Activated CD8-positive, alpha-beta memory T cell treated with anti-CD3 and anti-CD28 coated beads, Interleukin-2, amount 50 U/mL, for 1 hour (primary cell): ENCODE measurements around the gene MDH2.
"Not testable (repeated sequence)": the region's sequence is repeated elsewhere in the genome, so short reads cannot be mapped to it uniquely, and the experiment has no call there.

Source experiments
- DNase-seq: peaks from one replicate; pipeline ENCODE4 v3.0.0-alpha.2; 2020; ENCODE audit errors: extremely low read depth

The MDH2 gene, protein sequence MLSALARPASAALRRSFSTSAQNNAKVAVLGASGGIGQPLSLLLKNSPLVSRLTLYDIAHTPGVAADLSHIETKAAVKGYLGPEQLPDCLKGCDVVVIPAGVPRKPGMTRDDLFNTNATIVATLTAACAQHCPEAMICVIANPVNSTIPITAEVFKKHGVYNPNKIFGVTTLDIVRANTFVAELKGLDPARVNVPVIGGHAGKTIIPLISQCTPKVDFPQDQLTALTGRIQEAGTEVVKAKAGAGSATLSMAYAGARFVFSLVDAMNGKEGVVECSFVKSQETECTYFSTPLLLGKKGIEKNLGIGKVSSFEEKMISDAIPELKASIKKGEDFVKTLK

DNA sequence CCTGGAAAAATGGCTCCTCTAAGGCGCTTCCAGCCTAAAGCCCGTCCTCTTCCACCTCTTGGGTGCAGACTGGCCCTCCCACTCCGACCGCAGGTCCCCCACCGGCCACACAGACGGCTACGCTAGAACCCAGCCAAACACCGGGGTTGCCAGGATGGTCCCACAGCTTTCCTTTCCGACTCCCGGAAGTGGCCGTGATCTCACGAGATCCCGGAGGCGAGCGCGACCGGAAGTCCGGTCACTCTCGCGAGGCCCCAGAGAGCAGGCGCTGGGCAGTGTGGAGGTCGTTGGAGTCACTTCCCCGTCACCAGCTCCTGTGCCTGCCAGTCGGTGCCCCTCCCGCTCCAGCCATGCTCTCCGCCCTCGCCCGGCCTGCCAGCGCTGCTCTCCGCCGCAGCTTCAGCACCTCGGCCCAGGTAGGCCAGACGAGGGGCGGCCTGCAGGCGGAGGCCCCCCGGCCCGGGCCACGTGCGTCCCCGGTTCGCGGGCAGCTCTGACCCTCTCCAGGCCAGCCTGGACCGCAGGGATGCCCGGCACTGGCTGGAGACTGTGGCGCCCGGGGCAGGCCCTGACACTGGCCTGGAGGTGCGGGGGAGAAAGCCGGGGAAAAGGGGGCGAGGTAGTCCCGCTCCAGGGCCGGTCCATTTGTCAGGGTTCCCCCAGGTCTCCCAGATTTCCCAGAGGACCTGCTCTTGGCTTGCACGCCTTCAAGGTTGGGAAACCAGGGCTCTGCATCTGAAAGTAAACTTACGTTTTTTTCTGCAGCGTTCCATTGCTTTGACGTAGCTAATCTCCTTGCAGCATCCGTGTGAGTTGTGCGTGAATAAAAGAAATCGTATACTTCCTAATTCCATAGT is at the start of gene MDH2, which contains the start of gene STYXL1:
TSS of gene MDH2 (plus strand) at position 296 of the 857 bp plus-strand sequence. CDS start at position 351, 55 bp downstream.
TSS of gene STYXL1 (minus strand) at position 190 of the 857 bp plus-strand sequence. CDS start 17,477 bp downstream, outside the sequence.
- DNase-seq: peak; percentile 65

DNA sequence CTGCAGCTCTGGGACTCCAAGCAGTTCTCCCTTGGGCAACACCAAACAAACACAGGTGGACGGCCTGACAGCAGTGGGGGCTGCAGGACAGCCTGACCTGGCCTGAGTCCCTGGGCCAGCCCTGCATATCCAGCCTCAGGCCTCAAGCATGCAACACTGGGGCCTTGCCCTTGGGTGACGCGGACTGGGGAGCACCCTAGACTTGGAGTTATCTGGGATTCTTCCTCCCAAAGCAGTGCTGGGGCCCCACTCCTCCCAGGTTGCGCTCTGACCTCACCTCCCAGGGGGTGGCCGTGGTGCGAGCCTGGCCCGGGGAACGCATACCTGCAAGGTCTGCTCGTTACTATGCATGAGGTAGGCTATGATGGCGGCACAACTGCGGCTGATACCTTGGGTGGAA is 47.3 kb upstream of the MDH2 start:
- no peak for DNase-seq

DNA sequence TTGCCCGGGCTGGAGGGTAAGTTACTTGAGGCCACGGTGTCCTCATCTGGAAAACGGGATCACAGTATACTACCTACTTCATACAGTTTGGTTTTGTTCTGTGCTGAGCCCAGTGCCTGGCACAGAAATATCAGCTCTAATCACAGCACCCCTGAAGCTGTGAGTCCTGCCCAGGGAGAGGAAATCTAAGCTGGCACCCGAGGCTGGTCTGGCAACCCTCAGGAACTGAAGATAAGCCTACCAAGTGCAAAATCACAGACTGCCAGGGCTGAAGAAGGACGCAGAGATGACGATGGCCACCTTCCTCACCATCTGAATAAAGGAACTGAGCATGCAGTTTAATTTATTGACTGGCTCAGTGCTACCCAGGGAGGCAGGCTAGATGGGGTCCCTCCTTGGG is 45.8 kb upstream of the MDH2 start:
- DNase-seq: no peak

DNA sequence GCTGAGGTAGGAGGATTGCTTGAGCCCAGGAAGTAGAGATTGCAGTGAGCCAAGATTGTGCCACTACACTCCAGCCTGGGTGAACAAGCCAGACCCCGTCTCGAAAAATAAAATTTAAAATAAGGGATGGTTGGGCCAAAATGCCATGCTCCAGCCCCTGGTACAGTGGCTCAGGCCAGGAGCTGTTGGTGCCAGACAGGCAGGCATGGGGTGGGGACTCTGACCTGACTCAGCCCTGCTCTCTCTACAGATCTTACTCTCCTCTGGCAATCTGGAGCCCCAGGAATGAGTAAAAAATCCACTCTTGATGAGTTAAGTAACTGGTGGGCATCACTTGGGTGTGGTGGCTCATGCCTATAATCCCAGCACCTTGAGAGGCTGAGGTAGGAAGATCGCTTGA is 45.1 kb upstream of the MDH2 start:
- no peak for DNase-seq

DNA sequence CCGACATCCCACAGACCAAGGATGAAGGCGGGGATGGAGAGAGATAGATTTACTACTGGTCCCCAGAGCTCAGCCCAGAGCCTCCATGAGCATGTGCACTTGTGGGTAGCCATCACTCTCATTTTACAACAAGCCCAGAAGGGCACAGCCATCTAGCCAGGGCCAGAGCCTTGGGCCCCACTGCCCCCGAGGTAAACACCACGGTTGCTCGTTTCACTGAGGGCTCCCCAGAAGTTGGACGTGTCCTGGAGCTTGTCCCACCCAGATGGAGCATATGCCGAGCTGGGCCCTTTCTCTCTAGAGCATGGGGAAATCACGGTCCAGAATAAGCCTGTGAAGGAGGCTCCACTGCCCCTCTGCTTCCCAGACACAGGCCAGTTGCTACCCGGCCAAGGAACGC is 44.6 kb upstream of the MDH2 start:
- no peak for DNase-seq

DNA sequence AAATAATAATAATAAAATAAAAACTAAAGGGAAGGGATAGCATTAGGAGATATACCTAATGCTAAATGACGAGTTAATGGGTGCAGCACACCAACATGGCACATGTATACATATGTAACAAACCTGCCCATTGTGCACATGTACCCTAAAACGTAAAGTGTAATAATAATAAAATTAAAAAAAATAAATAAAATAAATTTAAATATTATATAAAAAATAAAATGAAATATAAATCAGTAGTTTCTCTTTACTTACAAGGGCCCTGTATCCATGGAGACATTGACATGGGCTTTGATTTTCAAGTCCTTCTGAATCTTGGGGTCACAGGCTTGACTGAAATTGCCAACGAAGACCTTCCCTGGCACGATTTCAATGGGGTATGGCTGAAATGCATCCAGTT is 42.9 kb upstream of the MDH2 start:
- DNase-seq: not testable (repeated sequence)

DNA sequence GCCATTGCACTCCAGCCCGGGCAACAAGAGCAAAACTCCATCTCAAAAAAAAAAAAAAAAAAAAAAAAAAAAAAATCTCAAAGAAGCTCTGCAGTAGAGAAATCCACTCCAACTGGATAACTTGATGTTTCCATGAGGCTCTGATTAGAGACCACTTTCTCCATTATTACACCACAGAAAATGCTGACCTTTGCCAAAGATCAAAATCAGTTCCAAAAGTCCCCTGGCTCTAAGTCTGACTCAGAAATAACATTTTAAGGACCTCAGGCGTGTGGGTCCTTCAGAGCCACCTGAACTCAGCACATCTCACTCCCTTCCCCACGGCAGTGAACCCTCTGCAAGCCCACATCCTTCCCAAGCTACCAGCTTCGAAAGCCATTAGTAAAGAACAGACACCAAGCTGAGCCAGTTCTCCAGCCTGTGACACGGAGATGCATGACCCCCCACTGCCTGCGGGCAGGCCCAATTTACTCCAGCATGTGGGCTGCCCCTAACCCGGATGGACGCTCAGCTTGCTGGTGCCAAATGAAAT is 39.7 kb upstream of the MDH2 start:
- DNase-seq: no peak

DNA sequence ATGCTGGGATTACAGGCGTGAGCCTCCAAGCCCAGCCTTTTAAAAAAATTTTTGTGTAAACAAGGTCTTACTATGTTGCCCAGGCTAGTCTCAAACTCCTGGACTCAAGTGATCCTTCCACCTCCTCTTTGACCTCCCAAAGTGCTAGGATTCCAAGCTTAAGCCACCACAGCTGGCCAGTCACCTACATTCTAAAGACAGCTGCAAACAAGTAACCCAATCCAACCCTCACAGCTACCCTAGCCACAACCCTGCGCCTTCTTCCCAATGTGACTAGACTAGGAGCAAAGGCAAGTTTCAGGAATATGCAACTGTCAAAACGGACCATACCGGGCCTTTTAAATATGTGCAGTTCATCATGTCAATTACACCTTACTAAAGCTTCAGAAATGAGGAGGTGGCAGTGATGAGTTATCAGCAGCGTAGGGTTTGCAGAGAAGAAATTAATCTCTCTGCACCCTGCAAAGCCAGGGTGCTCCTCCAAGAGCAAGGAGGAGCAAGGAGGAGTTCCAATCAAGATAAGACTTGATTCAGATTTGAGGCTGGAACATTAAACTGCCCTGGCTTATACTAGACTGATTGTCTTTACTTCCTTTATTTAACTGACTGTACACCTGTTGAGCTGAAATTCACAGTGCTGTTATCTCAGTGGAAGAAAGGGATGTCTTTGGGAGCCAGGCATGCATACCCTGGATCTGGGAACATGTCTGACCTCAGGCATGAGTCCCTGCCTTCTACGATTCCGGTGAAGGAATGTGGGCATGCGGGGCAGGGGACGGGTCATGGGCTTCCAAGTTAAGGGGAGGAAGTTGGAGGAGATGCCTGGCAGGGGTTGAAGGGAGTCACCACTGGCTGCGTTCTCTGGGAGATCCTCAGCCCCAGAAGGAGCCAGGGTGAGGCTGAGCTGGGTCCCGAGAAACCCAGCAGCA is 38.0 kb upstream of the MDH2 start:
- no peak for DNase-seq

DNA sequence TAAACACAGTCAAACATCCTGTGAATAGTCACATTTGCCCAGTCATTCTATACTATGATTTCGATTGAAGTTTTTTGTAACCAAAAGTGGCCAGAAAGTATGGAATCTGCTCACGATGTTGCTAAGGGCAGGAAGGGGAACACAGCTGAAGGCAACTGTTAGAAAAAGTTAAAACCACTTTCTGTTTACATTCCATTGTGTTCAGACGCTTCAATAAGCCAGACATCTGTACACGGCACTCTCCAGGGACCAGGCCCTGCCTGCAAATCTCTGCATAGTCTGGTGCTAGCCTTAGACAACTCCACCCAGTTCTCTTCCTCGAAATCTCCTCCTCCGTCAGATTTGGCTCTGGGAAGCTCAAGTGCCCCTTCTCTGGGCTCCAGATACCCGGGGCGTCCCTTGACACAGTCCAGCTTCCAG is 36.5 kb upstream of the MDH2 start:
- no peak for DNase-seq

DNA sequence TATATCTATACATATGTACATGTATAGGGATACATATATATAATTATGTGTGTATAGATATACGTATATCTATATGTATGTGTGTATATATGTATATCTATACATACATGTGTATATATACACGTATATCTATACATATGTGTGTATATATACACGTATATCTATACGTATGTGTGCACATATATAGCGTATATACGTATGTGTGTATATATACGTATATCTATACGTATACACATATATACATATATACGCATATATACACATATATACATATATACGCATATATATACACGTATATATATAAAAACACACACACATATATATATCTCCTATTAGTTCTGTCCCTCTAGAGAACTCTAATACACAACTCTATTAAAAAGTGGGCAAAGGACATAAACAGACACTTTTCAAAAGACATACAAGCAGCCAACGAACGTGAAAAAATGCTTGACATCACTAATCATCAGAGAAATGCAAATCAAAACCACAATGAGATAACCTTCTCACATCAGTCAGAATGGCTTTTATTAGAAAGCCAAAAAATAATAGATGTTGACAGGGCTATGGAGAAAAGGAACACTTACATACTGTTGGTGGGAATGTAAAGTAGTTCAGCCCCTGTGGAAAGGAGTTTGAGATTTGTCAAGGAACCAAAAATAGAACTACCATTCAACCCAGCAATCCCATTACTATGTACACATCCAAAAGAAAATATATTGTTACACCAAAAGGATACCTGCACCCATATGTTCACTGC is 31.5 kb upstream of the MDH2 start:
- DNase-seq: no peak

DNA sequence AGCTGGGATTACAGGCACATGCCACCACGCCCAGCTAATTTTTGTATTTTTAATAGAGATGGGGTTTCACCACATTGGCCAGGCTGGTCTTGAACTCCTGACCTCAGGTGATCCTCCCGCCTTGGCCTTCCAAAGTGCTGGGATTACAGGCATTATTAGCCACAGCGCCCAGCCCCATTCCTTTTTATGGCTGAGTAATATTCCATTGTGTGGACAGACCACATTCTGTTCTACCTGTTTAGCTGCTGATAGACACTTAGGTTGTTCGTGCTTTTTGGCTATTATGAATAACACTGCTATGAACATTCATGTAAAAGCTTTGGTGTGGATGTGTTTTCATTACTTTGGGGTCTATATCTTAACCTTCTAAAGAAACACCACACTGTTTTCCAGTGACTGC is 29.4 kb upstream of the MDH2 start:
- DNase-seq: not testable (repeated sequence)

DNA sequence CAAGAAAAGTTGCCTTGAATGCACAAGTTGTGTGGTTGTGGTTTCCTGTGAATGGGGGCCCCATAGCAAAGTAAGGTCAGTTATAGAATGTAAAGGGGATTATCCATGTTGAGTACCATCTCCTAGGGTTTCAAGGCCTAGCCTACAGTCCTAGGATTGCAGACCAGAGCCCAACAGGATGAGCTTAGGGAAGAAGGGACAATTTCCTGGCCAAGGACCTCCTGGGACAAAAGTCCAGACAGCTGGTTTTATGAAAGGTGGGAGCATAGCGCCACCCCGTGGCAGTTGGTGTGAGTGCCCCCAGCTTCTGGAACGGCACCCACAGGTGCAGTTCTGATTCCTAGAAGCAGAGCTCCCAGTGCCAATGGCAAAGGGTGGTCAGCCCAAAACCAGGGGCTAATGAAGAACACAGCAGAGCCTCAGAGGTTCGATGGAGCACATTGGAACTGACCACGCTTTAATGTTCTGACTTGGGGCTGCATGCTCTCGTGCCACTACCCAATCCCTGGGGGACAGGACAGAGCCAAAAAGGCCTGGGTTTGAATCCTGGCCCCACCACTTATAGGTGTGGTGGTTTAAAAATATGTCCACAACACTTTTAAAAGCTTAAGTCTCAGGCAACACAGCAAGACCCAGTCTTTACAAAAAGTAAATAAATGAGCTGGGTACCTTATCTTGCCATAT is 27.7 kb upstream of the MDH2 start:
- DNase-seq: no peak

DNA sequence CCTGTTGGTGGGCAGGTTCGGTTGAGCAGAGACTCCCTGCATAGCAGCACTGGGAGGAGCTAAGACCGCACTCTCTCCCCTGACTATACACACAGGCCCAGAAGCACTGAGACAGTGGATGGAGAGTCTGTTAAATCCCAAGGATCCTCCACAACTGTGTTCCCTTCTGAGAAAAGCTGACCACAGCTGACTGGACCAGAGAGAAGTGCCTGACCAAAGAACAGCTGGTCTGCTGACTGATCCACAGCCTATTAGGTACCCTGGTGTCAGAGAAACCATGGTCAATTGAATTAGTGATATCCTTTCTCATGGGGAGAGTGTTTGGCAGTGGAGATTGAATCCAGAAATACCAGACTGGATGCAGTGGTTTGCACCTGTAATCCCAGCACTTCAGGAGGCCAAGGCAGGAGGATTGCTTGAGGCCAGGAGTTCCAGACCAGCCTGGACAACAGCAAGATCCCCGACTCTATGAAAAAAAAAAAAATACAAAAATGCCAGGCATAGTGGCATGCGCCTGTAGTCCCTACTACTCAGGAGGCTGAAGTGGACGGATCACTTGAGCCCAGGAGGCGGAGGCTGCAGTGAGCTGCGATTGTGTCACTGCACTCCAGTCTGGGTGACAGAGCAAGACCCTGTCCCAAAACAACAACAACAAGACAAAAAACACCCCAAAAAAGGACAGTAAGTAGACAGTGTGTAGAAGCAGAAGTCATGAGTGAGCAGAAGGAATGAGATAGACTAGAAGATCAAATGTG is 25.7 kb upstream of the MDH2 start:
- DNase-seq: no peak

DNA sequence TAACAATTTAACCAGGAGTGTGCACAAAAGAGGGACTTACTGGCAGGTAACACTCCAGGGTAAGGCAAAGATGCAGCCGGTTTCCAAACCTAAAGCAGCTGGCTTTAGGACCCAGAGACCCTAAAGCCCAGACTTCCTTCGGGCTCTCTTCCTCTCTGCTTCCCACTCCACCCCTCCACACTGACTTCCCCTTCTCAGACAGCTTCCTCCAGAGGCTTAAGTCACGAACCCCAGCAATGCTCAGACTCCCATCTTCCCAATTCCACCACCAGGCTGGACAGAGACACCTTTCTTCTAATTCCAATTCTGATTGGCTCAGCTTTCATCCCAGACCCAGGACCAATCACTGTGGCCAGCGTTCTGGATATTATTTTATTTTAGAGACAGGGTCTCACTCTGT is 24.9 kb upstream of the MDH2 start:
- DNase-seq: no peak

DNA sequence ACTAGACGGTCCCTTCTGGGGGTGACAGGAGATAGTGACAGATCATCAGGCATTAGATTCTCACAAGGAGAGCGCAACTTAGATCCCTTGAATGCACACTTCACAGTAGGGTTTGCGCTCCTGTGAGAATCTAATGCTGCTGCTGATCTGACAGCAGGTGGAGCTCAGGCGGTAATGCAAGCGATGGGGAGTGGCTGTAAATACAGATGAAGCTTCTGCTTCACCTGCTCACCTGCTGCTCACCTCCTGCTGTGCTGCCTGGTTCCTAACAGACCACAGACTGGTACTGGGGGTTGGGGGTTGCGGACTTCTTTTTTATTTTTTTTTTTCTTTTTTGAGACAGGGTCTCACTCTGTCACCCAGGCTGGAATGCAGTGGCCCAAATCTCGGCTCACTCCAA is 18.2 kb upstream of the MDH2 start:
- DNase-seq: not testable (repeated sequence)

DNA sequence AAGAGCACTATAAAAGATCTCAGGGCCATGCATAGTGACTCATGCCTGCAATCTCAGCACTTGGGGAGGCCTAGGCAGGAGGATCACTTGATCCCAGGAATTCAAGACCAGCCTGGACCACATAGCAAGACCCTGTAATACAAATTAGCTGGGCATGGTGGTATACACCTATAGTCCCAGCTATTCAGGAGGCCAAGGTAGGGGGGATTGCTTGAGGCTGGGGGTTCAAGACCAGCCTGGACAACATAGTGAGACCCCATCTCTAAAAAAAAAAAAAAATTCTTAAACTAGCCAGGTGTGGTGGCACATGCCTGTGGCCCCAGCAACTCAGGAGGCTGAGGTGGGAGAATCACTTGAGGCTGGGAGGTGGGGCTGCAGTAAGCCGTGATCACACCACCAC is 15.9 kb upstream of the MDH2 start:
- no peak for DNase-seq

DNA sequence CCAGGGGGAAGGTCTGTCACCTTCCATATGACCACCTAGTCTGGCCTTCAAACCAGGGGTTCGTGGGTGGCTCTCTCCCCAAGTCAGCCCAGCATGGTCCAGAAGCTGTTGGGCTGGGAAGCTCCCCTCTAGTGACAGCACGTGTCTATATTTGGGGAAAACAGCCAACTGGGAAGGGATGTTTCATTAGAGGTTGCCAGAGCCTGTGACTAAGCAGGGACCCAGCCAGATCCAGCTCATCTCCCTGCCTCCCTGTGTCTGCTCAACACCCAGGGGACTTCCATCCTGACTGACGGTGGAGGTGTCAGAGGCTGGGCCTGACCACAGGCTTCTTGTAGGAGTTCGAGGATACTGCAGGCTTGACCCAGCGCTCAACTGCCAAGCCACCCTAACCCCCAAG is 10.6 kb upstream of the MDH2 start:
- no peak for DNase-seq

DNA sequence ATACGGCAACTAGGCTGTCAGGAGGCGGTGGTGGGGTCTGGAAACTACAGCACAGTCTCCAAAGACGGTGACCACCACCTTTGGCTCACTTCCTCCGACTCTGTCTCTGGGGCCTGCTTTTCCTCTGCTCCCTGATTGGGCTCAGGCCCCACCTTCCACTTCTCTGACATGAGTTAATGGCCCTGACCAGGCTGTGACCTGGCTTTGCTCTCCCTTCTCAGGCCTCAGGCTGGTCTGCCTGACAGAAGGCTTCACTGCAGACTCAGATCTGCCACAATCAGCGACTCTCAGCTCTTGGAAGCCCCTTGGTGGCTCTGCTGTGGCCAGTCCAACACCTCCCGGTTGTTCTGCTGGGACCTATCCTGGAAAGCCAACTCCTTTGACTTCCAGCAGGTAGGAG is 7.8 kb upstream of the MDH2 start:
- DNase-seq: no peak

DNA sequence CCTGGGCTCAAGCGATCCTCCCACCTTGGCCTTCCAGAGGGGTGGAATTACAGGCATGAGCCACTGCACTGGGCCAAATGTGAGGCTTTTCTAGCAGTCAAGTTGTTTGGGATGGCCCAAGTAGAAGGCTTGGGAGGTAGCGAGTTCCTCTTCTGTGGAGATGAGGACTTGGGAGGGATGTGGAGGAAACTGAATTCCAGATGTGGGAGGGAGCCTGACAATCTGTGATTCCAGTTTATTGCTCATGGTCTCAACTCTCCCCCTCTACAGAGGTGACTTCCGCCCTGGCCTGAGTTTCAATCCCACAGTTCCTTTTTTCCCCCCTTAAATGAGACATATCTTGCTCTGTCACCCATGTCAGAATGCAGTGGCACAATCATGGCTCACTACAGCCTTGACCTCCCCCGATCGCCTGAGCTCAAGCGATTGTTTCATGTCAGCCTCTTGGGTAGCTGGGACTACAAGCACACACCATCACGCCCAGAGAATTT is 3.5 kb upstream of the MDH2 start:
- DNase-seq: no peak
